Mucosa of descending colon (tissue), 3 donors: ENCODE measurements around the gene UBE2QL1. TPM values are rescaled to one million over a fixed set of nuclear protein-coding genes. Genes with fewer than 3 reads are reported as not detected.

Source experiments
- ATAC-seq: fragments of 200-7000 bp; cut with Tn5 transposase; one replicate; pipeline ENCODE4 v1.9.1; 2020; ENCODE audit warnings: mild to moderate bottlenecking, moderate library complexity
- DNase-seq, 3 donors: peaks; one replicate each; pipeline ENCODE4 v3.0.0-alpha.2; 2020
- H3K36me3 ChIP-seq: fragments of 200-600 bp; one replicate; pipeline ENCODE4 v1.8.0; 2021; ENCODE audit warnings: low read depth, mild to moderate bottlenecking
- H3K4me1 ChIP-seq: fragments of 200-600 bp; one replicate; pipeline ENCODE4 v1.8.0; 2021; ENCODE audit warnings: low read depth, mild to moderate bottlenecking
- H3K4me3 ChIP-seq: fragments of 200-600 bp; one replicate; pipeline ENCODE4 v1.8.0; 2021; ENCODE audit warnings: mild to moderate bottlenecking
- H3K9me3 ChIP-seq: fragments of 200-600 bp; one replicate; pipeline ENCODE4 v1.8.0; 2021; ENCODE audit warnings: mild to moderate bottlenecking
- intact Hi-C, 2 donors: fragments of 100-400 bp; cut with DNase I in 1 of 2; cut with micrococcal nuclease in 1 of 2; formaldehyde crosslinking; loops; one replicate each; pipeline versions ENCODE4 v1.11.0 to v1.11.1; 2022; cut with DNase I, micrococcal nuclease
- total RNA-seq, 3 donors: library from RNA; stranded (reverse); fragmentation: NEBNext Ultra II Directional in 2 of 3; extraction: Animal tissue kit (Norgen Biotek cat#: 25700) in 2 of 3; gene quantifications; one replicate each; pipeline versions ENCODE4 v1.2.1 to v1.2.4, GENCODE V29; 2021 to 2023
- TF ChIP-seq, protein P1 (sequence below): fragments of 200-600 bp; IDR thresholded peaks from one replicate; pipeline ENCODE4 v1.8.0; 2022; ENCODE audit warnings: antibody characterized with exemption, mild to moderate bottlenecking
- donor health status: DM: no; HTN: no; CAD: no; lungs with moderate emphysema.
- donor health status: DM: no; HTN: no; CAD: no.
- donor health status: DM: no; HTN: yes; CAD: no.

UBE2QL1 gene
- total RNA-seq, 3 donors from 2014 or later: 0.19 to 4.1 (median 0.26) TPM

DNA sequence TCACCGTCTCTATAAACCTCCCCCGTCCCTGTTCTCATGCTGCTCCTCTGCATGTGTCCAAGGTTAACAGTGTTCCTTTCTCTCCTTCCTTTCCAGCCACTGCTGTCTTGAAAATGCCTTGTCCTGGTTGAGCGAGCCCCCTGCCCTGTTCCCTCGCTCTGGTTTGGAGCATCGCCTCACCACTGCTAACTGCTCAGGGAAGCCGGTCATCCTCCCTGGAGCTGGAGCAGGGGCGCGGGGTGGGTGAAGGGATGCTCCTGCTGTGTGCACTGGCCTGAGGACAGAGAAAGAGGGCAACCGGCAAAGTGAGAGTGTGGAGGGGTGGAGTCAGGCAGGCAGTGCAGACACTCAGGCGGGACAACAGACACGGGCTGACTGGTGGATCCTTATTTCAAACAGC, 19.4 kb downstream of the UBE2QL1 start:
- intact Hi-C loops: no loop called here
- Histone ChIP-seq H3K4me1 (no peaks in the 10 kb centered on the region), H3K9me3 (no peaks in the 10 kb centered on the region), H3K4me3 (no peak overlapping the region), H3K36me3 (no peaks in the 10 kb centered on the region)
- TF ChIP-seq, protein P1, sequence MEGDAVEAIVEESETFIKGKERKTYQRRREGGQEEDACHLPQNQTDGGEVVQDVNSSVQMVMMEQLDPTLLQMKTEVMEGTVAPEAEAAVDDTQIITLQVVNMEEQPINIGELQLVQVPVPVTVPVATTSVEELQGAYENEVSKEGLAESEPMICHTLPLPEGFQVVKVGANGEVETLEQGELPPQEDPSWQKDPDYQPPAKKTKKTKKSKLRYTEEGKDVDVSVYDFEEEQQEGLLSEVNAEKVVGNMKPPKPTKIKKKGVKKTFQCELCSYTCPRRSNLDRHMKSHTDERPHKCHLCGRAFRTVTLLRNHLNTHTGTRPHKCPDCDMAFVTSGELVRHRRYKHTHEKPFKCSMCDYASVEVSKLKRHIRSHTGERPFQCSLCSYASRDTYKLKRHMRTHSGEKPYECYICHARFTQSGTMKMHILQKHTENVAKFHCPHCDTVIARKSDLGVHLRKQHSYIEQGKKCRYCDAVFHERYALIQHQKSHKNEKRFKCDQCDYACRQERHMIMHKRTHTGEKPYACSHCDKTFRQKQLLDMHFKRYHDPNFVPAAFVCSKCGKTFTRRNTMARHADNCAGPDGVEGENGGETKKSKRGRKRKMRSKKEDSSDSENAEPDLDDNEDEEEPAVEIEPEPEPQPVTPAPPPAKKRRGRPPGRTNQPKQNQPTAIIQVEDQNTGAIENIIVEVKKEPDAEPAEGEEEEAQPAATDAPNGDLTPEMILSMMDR: no peak
- ATAC-seq: no peak
- no peak for DNase-seq

DNA sequence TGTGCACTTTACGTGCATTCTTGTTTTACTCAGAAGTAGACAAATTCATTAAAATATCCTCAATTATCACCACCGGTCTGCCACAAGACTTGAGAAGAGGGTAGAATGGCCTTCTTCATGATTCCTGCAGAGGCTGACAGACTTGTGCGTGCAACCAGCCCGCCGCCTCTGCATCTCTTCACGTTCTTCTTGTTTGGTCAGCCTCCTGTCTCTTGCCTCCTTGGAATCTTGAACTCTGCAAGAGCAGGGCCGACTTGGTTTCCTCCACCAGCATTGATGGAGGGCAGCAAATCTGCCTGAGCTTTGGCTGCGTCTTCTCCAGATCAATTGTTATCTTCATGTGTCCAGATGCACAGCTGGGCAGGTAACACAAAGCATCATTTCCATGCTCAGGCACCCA, 20.2 kb downstream of the UBE2QL1 start:
- Histone ChIP-seq H3K4me3 (no peak overlapping the region), H3K9me3 (no peaks in the 10 kb centered on the region), H3K4me1 (no peaks in the 10 kb centered on the region), H3K36me3 (no peaks in the 10 kb centered on the region)
- DNase-seq: no peak
- intact Hi-C loops: no loop called here
- TF ChIP-seq, protein P1: no peak
- ATAC-seq: no peak

DNA sequence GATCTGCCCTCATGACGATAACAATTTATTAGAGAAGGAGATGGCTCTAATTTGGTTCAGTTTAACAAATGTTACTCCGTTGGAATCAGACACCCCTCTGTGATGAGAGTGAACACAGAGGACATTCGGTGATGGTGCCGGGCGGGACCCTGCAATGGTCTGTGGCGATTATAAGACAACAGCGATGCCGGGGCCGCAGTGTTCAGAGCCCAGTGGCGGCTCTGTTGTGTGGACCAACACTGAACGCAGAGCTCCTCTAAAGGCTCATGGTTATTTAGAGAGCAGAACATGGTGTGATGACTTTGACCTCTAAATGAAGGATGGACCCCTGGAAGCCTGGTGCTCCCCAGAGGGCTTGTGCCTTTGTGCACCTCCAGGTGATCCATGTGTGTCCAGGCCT, 21.2 kb downstream of the UBE2QL1 start:
- TF ChIP-seq, protein P1: no peak
- intact Hi-C loops: no loop called here
- ATAC-seq: no peak
- H3K9me3 ChIP-seq: no peaks in the 10 kb centered on the region
- no peak for DNase-seq
- no peaks in the 10 kb centered on the region for H3K4me1 ChIP-seq
- H3K4me3 ChIP-seq: no peak overlapping the region
- H3K36me3 ChIP-seq: no peaks in the 10 kb centered on the region

DNA sequence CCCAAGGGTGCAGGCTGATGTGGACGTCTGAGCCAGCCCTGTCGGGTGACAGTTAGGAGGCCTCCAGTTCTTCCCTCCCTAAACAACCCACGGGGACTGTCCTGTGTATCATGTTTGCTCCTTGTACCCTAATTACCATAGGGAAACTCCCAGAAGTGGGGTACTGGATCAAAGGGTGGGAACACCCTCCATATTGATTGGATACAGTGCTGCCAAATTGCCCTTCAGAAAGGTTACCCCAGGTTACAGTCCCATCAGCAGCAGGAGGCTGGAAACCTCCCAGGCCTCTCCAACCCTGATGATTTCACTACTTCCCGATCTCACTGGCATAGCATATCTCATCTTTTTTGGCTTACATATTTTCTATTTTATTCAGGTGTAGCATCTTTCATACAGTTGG, 22.0 kb downstream of the UBE2QL1 start:
- Histone ChIP-seq H3K4me1 (no peaks in the 10 kb centered on the region), H3K9me3 (no peaks in the 10 kb centered on the region), H3K4me3 (no peak overlapping the region), H3K36me3 (no peaks in the 10 kb centered on the region)
- ATAC-seq: no peak
- DNase-seq: no peak
- TF ChIP-seq, protein P1: no peak
- intact Hi-C loops: no loop called here

DNA sequence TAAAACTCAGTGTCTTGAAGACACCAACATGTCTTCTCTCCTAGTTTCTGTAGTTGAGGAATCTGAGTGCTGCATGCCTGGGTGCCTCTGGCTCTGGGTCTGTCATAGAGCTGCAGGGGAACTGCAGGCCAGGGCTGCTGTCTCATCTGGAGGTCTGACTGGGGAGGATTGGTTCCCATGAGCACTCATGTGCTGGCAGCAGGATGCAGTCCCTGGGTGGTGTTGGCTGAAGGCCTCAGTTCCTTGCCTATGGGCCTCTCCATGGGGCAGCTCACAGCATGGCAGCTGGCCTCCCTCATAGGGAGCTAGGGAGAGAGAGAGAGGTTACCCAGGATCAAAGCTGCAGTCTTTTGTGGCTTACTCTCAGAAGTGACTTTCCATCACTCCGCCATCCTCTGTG, 22.6 kb downstream of the UBE2QL1 start:
- Histone ChIP-seq H3K9me3 (no peaks in the 10 kb centered on the region), H3K4me3 (no peak overlapping the region), H3K36me3 (no peaks in the 10 kb centered on the region), H3K4me1 (no peaks in the 10 kb centered on the region)
- no peak for ATAC-seq
- intact Hi-C loops: no loop called here
- no peak for DNase-seq
- TF ChIP-seq, protein P1: no peak

DNA sequence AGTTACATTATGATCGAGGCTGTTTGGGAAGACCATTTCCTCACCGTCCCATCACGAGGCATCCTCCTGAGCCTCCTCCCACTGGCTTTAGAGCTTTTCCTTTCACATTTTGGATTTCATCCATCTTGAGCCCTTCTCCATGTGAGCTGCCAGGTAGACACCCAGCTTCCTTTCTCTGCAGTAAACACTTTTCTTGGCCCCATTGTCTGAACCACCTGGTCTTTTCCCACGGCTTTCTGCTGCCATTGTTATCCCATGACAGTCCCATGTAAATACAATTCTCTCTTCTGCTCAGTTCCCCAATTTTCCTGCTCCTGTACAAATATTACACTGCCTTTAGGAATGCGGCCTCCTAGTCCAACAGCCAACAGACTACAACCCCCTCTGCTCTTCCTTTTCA, 24.1 kb downstream of the UBE2QL1 start:
- DNase-seq (no peak), ATAC-seq (no peak)
- intact Hi-C loops: no loop called here
- Histone ChIP-seq H3K4me3 (no peak overlapping the region), H3K36me3 (no peaks in the 10 kb centered on the region), H3K9me3 (no peaks in the 10 kb centered on the region), H3K4me1 (no peaks in the 10 kb centered on the region)
- TF ChIP-seq, protein P1: no peak
